Neural crest cell (in vitro differentiated cells): ENCODE measurements around the gene BIN2. TPM values are rescaled to one million over a fixed set of nuclear protein-coding genes. Genes with fewer than 3 reads are reported as not detected.
"Not testable (repeated sequence)": the region's sequence is repeated elsewhere in the genome, so short reads cannot be mapped to it uniquely, and the experiment has no call there.

Experiments used
- DNase-seq: peaks from one replicate; pipeline ENCODE4 v3.0.0; 2021; ENCODE audit warnings: low read depth, mixed read lengths, low spot score
- H3K27ac Mint-ChIP-seq: one replicate; pipeline ENCODE4 v1.8.0; 2021; ENCODE audit warnings: mild to moderate bottlenecking, mixed read lengths; ENCODE audit not compliant: unreplicated experiment
- H3K27me3 Mint-ChIP-seq: 2 replicates; pipeline ENCODE4 v1.8.0; 2021; ENCODE audit warnings: low read depth, mild to moderate bottlenecking, mixed read lengths
- H3K36me3 Mint-ChIP-seq: 2 replicates; pipeline ENCODE4 v1.8.0; 2021; ENCODE audit warnings: low read depth, mild to moderate bottlenecking, mixed read lengths
- H3K4me1 Mint-ChIP-seq: 2 replicates; pipeline ENCODE4 v1.8.0; 2021; ENCODE audit warnings: mixed read lengths
- H3K4me3 Mint-ChIP-seq: one replicate; pipeline ENCODE4 v1.8.0; 2021; ENCODE audit warnings: mild to moderate bottlenecking, mixed read lengths
- H3K9me3 Mint-ChIP-seq: 2 replicates; pipeline ENCODE4 v1.8.0; 2021; ENCODE audit warnings: mixed read lengths
- CTCF ChIP-seq: fragments of 200-600 bp; sonication (generic); conservative IDR thresholded peaks from 2 replicates; pipeline ENCODE4 v1.5.0; 2021; ENCODE audit warnings: antibody characterized with exemption, mild to moderate bottlenecking
- total RNA-seq: library from RNA; stranded (reverse); gene quantifications from 2 replicates; pipeline ENCODE4 v1.2.1, GENCODE V29; 2021

The BIN2 gene
- total RNA-seq, 1 donor from 2014 or later = not detected

GRCh38 chr12:51320695-51321320 is 3.2 kb downstream of the BIN2 start:
- TF ChIP-seq CTCF = no peak
- peak overlapping the region; percentile 96 for H3K27ac Mint-ChIP-seq
- peak; percentile 8 for DNase-seq
- H3K4me1 Mint-ChIP-seq = peaks cover 10% of the 10 kb centered on the region
- H3K27me3 Mint-ChIP-seq = no peaks in the 10 kb centered on the region
- no peaks in the 10 kb centered on the region for H3K9me3 Mint-ChIP-seq
- H3K4me3 Mint-ChIP-seq = no peak overlapping the region
- no peaks in the 10 kb centered on the region for H3K36me3 Mint-ChIP-seq

DNA sequence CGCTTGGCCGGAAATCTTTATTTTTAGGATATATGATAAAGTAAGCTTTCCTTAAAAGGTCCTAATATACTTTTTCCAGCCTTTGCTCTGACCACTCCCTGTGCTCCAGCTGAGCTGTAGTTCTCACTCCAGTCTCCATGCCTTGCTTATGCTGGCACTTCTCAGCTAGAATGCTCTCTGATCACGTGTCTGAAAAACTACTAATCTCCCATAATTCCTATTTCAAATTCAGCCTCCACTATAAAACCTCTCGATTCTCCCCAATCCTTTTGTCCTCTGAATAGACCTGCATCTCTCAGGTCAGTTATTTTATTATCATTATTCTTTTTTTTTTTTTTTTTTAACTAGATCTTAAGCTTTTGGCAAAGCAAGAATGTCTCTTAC is 3.7 kb downstream of the BIN2 start:
- Mint-ChIP-seq H3K27me3 (no peaks in the 10 kb centered on the region), H3K27ac (no peak overlapping the region), H3K36me3 (no peaks in the 10 kb centered on the region), H3K9me3 (no peaks in the 10 kb centered on the region), H3K4me1 (peaks cover 10% of the 10 kb centered on the region), H3K4me3 (no peak overlapping the region)
- no peak for TF ChIP-seq CTCF
- no peak for DNase-seq

DNA sequence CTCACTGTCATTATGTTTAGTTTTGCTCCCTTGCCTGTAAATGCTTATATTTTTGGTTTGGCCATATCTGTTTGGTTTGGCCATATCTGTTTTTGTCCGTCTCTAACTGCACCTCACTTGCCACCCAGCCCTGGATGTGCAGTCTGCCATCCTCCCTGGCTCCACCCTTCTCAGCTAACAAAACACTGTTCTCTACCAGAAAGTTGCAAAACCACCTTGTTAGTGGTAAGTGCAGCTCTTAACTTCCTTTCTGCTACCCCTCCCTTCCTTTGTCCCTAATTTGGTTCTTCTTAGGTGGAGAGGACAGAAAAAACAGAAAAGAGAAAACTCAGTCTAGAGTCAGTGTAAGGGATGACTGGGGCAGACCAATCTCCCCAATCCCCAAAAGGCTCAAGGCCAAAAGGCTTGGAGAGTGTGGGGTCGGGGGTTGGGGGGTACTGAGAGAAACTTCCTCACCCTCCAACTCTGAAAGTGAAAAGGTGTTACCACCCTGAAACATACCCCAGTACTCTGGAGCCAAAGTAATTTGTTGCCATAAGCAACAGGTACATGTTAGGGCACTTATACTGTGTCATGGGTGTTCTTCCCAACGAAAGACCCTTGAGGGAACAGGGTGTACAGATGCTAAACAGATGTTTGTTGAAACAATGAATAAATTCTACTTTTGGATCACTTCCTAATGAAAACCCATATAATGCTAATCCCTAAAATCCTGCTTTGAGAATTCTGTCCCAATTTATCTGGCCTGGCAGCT is 5.0 kb downstream of the BIN2 start:
- no peak for DNase-seq
- Mint-ChIP-seq H3K4me3 (no peak overlapping the region), H3K4me1 (peaks cover 10% of the 10 kb centered on the region), H3K27ac (no peak overlapping the region), H3K9me3 (no peaks in the 10 kb centered on the region), H3K27me3 (no peaks in the 10 kb centered on the region), H3K36me3 (no peaks in the 10 kb centered on the region)
- TF ChIP-seq CTCF = no peak

DNA sequence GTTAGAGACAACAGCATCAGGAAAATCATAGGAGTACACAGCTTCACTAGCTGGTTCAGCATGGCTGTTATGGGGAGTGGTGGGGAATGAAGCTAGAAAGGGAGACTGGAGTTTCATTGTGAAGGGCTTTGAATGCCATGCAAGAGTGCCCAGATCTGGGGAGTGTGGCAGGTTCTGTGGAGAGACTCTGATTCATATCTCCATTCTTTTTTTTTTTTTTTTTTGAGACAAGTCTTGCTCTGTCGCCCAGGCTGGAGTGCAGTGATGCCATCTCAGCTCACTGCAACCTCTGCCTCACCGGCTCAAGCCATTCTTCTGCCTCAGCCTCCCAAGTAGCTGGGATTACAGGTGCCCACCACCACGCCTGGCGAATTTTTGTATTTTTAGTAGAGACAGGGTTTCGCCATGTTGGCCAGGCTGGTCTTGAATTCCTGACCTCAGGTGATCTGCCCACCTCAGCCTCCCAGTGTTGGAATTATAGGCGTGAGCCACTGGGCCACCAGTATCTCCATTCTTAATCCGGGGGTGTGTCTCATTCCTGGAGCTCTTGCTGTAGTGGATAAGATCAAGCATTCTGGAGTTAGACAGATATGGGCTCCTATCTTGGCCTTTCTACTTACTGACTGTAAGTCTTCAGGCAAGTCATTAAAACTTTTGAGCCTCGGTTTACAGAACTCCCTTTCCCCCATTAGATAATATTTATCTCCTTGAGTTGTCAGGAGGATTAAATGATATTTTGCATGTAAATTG is 5.7 kb downstream of the BIN2 start:
- H3K27me3 Mint-ChIP-seq, H3K4me3 Mint-ChIP-seq, H3K27ac Mint-ChIP-seq, H3K36me3 Mint-ChIP-seq, H3K9me3 Mint-ChIP-seq, DNase-seq: not testable (repeated sequence)
- peaks cover 10% of the 10 kb centered on the region for H3K4me1 Mint-ChIP-seq

- no peak for TF ChIP-seq CTCF
- H3K9me3 Mint-ChIP-seq = no peaks in the 10 kb centered on the region
- no peaks in the 10 kb centered on the region for H3K4me1 Mint-ChIP-seq
- H3K27me3 Mint-ChIP-seq = no peaks in the 10 kb centered on the region
- H3K4me3 Mint-ChIP-seq = no peak overlapping the region
- no peak overlapping the region for H3K27ac Mint-ChIP-seq
- no peaks in the 10 kb centered on the region for H3K36me3 Mint-ChIP-seq
- DNase-seq = no peak
These were observed 12.6 kb downstream of the BIN2 start for GRCh38 chr12:51311389-51311788.
